Sigmoid colon (tissue), 4 donors: ENCODE results near the gene SDK2.

Experiments used
- EP300 ChIP-seq, 4 donors: sonication (generic); formaldehyde crosslinking; IDR thresholded peaks; one replicate each; pipeline ENCODE4 v1.6.1; 2017; ENCODE audit warnings: antibody characterized with exemption in 4 of 4
- POLR2A ChIP-seq, 2 donors: fragments of 450-650 bp; IDR thresholded peaks; one replicate each; pipeline ENCODE4 v1.6.1; 2016; ENCODE audit warnings: antibody characterized with exemption in 2 of 2, mild to moderate bottlenecking in 2 of 2, moderate library complexity in 2 of 2
- POLR2AphosphoS5 ChIP-seq, 4 donors: sonication (generic); formaldehyde crosslinking; IDR thresholded peaks; one replicate each; pipeline ENCODE4 v1.6.1; 2017; ENCODE audit warnings: antibody characterized with exemption in 4 of 4
- TF ChIP-seq, protein P1 (sequence below), 4 experiments: fragments of 450-650 bp in 3 of 4; fragments of 200-600 bp in 1 of 4; IDR thresholded peaks; one replicate each; pipeline ENCODE4 v1.5.1; 2016 to 2019; ENCODE audit warnings: antibody characterized with exemption in 4 of 4, mild to moderate bottlenecking in 3 of 4, moderate library complexity in 2 of 4

DNA sequence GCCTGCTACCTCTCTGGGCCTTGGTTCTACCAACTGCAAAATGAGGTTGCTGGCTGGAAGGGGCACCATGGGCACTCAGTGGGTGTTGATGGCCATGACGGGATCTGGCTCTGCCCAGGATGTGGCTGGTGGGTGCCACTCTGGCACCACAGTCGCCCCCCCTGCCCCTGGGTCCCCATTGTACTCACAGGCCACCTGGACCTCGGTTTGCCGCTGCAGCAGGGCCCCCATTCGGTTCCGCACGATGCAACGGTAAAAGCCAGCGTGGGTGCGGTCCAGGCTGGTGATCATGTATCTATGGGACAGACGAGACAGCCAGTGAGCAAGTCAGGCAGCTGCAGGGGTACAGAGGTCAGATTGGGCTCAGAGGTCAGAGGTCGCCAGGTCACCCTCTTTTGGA lies 172.3 kb downstream of the SDK2 start:
- TF ChIP-seq, protein P1, sequence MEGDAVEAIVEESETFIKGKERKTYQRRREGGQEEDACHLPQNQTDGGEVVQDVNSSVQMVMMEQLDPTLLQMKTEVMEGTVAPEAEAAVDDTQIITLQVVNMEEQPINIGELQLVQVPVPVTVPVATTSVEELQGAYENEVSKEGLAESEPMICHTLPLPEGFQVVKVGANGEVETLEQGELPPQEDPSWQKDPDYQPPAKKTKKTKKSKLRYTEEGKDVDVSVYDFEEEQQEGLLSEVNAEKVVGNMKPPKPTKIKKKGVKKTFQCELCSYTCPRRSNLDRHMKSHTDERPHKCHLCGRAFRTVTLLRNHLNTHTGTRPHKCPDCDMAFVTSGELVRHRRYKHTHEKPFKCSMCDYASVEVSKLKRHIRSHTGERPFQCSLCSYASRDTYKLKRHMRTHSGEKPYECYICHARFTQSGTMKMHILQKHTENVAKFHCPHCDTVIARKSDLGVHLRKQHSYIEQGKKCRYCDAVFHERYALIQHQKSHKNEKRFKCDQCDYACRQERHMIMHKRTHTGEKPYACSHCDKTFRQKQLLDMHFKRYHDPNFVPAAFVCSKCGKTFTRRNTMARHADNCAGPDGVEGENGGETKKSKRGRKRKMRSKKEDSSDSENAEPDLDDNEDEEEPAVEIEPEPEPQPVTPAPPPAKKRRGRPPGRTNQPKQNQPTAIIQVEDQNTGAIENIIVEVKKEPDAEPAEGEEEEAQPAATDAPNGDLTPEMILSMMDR (IDR thresholded peaks at IDR 0.05): no peak
- TF ChIP-seq EP300 (IDR thresholded peaks at IDR 0.05) (no peak), POLR2AphosphoS5 (IDR thresholded peaks at IDR 0.05) (no peak), POLR2A (IDR thresholded peaks at IDR 0.05) (no peak)
